SH-SY5Y (cell line): ENCODE results near the gene PSME1.

Experiments
- GATA2 ChIP-seq: IDR thresholded peaks from 2 replicates; pipeline ENCODE4 v1.6.1; 2011; ENCODE audit warnings: mild to moderate bottlenecking, low read depth, low read length
- GATA3 ChIP-seq: IDR thresholded peaks from 2 replicates; pipeline ENCODE4 v1.6.1; 2011; ENCODE audit warnings: low read depth, mild to moderate bottlenecking, low read length, moderate library complexity

- TF ChIP-seq GATA2: no peak
- no peak for TF ChIP-seq GATA3
Observed at GRCh38 chr14:24151404-24152080, 15.5 kb downstream of the PSME1 start.
